ENCODE measurements around the gene TRIM71.
"Not testable (repeated sequence)": the region's sequence is repeated elsewhere in the genome, so short reads cannot be mapped to it uniquely, and the experiment has no call there.

Gene TRIM71

DNA sequence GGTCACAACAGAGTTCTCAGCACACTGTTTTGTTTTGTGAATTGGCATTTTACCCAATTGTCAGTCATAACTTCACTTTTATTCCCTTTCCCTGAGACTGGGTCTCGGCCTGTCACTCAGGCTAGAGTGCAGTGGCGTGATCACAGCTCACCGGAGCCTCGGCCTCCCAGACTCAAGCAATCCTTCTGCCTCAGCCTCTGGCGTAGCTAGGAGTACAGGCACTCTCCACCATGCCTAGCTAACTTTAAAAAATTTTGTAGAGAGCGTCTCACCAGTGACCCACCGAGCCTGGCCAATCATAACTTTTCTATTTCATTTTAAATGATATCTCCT, 26.5 kb downstream of the TRIM71 start:
- no peak for DNase-seq

DNA sequence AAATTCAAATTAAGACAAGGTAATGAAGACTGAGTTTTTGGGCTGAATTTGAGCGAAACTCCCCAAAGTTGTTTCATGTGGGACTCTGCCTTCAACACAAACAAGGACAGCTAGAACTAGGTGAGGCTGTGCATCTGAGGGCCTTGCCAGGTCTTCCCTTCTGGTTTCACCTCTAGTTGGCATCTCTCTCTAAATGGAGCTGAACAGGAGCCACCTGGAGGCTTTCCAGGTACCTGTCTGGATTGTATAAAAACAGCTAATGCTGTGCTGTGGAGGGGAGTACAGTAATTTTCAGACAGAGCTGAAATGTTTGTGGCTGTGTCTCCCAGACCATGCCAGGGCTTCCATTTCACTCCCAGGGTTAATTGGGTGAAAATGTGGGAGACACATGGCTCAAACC, 27.1 kb downstream of the TRIM71 start:
- peak; percentile 0 for DNase-seq

- DNase-seq, result not testable (repeated sequence)
Measured at GRCh38 chr3:32845546-32845945, 27.7 kb downstream of the TRIM71 start.

DNA sequence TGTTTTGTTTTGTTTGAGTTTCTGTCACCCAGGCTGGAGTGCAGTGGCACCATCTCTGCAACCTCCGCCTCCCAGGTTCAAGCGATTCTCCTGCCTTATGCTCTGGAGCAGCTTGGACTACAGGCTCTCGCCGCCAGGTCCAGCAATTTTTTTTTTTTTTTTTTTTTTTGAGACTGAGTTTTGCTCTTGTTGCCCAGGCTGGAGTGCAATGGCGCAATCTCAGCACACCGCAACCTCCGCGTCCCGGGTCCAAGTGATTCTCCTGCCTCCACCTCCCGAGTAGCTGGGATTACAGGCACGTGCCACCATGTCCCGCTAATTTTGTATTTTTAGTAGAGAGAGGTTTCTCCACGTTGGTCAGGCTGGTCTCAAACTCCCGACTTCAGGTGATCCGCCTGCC, 29.2 kb downstream of the TRIM71 start:
- DNase-seq, result not testable (repeated sequence)

DNA sequence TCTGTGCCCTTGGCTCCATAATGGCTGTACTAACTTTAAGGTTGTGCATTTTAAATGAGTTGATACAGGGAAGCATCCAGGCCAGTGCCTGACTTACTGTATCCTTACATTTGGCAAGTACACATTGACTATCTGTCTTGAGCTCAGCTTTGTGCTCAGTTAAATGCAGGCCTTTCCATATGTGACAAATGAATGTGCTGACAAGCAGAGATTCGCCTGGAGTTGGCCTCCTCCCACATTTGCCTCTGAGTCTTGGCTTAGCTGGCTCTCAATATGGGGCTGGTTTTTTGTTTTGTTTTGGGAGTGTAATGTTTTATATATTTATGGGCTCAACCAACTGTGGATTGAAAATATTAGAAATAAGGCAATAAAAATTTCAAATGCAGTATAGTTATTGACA, 29.7 kb downstream of the TRIM71 start:
- DNase-seq, result no peak

GRCh38 chr3:32848215-32848614, 30.4 kb downstream of the TRIM71 start:
- no peak for DNase-seq

GRCh38 chr3:32849046-32849445, 31.2 kb downstream of the TRIM71 start:
- no peak for DNase-seq

DNA sequence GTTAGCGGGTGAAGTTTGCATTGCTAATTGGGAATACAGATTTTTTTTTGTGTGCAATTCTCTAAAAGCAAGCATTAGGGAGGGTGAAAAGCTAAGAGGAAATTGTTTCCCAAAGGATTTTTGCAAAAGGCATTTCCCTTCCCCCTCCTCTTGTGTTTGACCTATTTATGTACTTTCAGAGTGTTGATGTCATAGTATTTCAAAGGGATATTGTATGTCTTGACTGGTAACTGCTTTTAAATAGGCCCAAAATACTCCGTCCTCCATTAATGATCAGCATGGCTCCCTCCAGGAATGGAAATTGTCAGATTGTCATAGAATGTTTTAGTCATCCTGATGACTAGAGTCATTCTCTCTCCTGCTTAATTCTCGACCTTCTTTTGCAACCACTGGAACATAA, 32.4 kb downstream of the TRIM71 start:
- peak; percentile 0 for DNase-seq

GRCh38 chr3:32850636-32851035, 32.8 kb downstream of the TRIM71 start:
- no peak for DNase-seq

GRCh38 chr3:32852146-32852545, 34.3 kb downstream of the TRIM71 start:
- DNase-seq, result no peak

DNA sequence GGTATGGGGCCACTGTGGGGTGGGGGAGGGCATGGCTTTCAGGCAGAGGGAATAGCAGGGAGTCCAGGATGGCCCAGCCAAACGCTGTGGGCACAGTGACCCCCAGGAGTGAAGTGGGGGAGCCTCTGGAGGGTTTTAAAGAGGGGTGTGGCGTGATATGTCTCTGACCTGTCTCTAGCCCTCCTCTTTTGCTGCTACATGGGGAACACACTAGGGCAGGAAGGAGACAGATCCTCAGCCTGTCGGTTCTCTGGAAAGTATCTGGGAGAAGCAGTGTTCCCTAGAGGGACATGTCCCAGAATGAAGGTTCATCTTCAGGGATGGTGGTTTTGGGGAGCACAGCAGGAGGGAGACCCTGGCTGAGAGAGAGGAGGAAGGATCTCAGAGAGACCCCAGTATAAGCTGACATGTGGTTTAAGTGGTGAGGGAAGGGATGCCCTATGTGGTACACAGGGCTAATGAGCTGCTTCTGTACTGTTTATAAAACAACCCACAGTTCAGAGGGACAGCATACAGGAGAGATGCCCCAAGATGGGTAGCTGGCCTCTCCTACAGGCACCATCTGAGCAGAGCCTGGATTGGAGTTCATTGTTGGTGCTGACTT, 37.7 kb downstream of the TRIM71 start:
- no peak for DNase-seq

DNA sequence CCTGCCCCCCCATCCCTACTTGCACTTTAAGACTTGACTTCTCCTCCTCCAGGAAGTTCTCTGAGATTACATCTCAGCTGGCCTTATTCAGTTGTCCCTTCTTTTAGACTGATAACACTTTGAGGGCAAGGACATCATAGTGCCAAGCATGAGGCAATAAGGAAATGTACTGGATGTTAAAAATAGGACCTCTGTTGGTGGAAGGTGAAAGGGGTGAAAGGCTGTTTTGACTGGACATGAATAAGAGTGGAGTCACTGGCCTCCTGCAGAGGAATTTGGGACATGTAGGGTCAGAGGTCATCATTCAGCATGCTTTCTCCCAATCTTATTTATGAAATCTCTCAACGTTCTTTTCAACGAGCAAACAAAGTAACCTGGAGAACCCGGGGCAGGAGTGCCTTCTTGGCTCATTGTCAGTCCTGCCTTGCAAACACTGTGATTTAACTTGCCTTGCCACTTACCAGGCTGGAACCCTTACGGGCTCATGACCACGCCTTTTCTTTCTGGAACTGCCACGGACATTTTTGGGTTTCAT, 38.6 kb downstream of the TRIM71 start:
- DNase-seq, result no peak

GRCh38 chr3:32856901-32857507, 39.2 kb downstream of the TRIM71 start:
- DNase-seq, result no peak

GRCh38 chr3:32857921-32858320, 40.1 kb downstream of the TRIM71 start:
- DNase-seq, result no peak

DNA sequence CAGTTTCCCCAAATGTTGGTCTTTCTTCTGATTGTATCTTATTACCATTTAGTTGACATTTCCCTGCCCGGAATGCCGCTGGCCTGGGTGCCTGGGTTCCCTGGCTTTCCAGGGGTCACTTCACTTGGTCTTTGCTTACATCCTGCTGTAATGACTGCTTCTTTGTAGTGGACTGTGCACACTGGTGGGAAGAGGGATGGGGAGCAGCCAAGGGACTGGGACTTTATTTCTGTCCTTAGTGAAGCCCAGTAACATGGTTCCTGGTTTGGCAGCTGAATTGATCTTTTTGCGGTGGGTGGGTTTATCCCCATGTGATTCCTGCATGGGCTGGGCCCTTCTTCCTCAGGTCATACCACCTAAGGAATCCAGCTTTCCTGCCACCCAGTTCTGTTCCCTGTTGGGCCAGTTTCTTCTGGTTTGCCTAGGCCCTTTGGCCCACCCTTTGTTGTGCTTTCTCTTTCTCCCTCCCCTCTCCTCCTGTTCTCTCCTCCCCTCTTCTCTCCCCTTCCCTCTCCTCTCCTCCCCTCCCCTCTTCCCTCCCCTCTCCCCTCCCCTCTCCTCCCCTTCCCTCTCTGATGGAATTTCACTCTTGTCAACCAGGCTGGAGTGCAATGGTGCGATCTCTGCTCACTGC, 41.9 kb downstream of the TRIM71 start:
- DNase-seq, result no peak

DNA sequence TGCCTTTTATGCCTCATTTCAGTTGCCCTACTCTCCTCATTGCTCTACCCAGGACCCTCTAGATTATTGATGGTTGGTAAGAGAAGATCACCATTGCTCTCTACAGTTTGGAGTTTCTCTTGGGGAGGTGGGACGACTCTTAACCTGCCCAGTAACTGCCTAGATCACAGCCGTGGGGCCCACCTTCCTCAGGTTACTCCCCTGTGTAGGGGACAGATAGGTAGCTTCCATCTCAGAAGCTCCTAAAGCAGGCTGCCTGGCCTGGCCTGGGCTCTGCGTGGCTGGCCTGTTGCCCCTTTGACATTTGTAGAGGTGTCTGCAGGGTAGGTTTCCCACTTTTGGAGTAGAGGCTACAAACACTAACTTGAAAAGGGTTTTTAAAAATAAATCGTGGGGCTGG, 42.7 kb downstream of the TRIM71 start:
- no peak for DNase-seq

- DNase-seq, result no peak
Measured at GRCh38 chr3:32861681-32862080, 43.9 kb downstream of the TRIM71 start.

- DNase-seq, result no peak
Measured at GRCh38 chr3:32862247-32862935, 44.6 kb downstream of the TRIM71 start.

DNA sequence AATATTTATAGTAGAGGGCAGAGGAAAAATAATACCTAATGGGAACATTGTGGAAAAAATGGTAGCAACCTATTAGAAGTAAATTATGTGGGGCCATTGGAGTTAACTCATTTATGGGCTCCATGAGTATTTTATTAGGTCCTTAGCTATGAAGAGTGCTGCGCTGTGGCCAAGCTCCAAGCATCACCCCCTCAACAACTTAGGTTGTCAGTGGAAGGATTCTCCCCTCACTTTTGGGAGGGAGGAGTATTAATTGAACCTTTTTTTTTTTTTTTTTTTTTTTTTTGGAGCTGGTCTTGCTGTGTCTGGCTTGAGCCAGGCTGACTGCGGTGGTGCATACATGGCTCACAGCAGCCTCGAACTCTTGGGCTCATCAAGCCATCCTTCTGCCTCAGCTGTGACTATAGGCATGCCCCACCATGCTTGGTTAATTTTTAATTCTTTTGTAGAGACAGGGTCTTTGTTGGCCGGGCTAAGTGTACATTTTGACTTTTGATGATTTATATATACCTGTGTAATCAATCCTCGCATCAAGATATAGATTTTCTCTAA, 45.2 kb downstream of the TRIM71 start:
- DNase-seq, result no peak

GRCh38 chr3:32865383-32865782, 47.6 kb downstream of the TRIM71 start:
- DNase-seq, result no peak

- DNase-seq, result no peak
Measured at GRCh38 chr3:32866533-32866932, 48.7 kb downstream of the TRIM71 start.

DNA sequence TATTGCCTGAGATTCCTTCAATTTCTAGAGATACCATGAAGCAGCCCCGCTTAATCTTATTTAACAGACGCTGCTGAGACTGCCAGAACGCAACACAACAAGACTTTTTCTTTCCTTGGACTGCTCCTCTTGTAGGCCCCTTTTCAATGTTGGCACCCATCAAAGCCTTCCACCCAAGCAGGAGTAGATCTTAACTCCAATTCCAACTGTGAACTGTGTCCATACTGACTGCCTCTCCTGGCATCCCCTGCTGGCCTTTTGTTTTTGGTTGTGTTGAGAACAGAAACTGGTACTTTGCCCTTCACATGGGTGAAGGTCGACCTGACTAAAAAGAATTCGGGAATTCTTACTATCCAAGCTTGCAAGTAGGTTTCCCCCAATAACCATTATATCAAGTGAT, 50.2 kb downstream of the TRIM71 start:
- no peak for DNase-seq

- DNase-seq, result no peak
Measured at GRCh38 chr3:32868719-32869512, 51.1 kb downstream of the TRIM71 start.

Data from NCI-H1092 treated with DMSO at 0.1 percent for 48 hours (cell line).